ENCODE data around the gene VIT. TPM values are rescaled to one million over a fixed set of nuclear protein-coding genes. Genes with fewer than 3 reads are reported as not detected.
A peak's percentile ranks its signal among the peaks of the same experiment; 100 is the strongest.

The VIT gene
- total RNA-seq, 4 donors from 2014 or later: 1.2 to 5.0 (median 3.8) TPM

DNA sequence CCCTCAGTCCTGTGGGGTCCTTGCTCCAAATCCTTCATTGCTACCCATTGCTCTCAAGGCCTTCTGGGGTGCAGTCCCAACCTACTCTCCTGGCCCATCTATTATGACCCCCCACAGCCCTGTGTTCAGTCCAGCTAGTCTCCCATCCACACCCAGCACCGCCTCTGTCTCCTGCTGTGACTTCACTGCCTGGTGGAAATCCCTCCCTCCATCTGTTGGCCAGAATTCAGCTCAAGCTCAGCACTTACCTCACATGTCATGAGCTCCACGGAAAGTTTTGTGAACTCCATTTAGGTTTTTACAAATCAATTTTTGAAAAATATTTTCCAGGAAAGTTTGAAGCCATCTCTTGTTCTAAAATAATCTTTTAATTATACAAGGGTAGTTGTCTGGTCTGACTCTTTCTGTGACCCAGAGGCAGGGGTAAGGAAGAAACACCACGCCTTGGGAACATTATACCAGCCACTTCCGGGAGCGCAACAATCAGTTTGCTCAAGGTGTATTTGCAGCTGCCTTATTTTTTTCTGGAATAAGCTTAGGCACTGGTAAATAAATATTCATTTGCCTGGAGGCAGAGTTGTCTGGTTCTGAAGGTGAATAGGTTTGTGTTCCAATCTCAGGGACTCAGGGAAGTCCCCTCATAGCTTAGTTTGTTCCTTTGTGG is 110.8 kb downstream of the VIT start:
- no peaks in the 10 kb centered on the region for H3K36me3 ChIP-seq
- H3K4me3 ChIP-seq: peak overlapping the region in 1 of 4 donors; percentile 17
- peak overlapping the region in 1 of 4 donors; percentile 3 for H3K27ac ChIP-seq
- H3K27me3 ChIP-seq: no peaks in the 10 kb centered on the region
- no peaks in the 10 kb centered on the region for H3K4me1 ChIP-seq
- H3K9me3 ChIP-seq: no peaks in the 10 kb centered on the region
- no peak for TF ChIP-seq POLR2A (IDR thresholded peaks at IDR 0.05)
- TF ChIP-seq, protein P1, sequence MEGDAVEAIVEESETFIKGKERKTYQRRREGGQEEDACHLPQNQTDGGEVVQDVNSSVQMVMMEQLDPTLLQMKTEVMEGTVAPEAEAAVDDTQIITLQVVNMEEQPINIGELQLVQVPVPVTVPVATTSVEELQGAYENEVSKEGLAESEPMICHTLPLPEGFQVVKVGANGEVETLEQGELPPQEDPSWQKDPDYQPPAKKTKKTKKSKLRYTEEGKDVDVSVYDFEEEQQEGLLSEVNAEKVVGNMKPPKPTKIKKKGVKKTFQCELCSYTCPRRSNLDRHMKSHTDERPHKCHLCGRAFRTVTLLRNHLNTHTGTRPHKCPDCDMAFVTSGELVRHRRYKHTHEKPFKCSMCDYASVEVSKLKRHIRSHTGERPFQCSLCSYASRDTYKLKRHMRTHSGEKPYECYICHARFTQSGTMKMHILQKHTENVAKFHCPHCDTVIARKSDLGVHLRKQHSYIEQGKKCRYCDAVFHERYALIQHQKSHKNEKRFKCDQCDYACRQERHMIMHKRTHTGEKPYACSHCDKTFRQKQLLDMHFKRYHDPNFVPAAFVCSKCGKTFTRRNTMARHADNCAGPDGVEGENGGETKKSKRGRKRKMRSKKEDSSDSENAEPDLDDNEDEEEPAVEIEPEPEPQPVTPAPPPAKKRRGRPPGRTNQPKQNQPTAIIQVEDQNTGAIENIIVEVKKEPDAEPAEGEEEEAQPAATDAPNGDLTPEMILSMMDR (IDR thresholded peaks at IDR 0.05): no peak
- DNase-seq: no peak

- Histone ChIP-seq H3K9me3 (no peaks in the 10 kb centered on the region), H3K27ac (no peak overlapping the region), H3K4me3 (no peak overlapping the region), H3K36me3 (no peaks in the 10 kb centered on the region), H3K4me1 (no peaks in the 10 kb centered on the region), H3K27me3 (no peaks in the 10 kb centered on the region)
- no peak for DNase-seq
- TF ChIP-seq, protein P1 (IDR thresholded peaks at IDR 0.05): no peak
- TF ChIP-seq POLR2A (IDR thresholded peaks at IDR 0.05): no peak
Measured at GRCh38 chr2:36808386-36809068, 112.0 kb downstream of the VIT start.

DNA sequence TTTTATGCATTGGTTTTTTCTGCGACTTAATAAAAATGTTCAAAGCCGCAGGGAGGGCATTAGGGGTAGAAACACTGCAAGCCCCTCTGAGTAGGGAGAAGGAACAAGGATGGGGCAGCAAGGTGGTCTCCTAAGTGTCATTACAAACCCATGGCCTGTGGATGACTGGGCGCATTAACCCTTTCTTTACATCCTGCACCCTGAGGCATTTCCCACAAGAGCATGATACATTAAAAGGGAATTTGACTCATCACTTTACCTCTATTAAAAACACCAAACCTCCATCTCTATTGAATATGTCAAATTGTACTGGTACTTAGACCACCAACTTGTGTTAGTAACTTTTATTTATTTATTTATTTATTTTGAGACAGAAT is 112.5 kb downstream of the VIT start:
- Histone ChIP-seq H3K4me3 (no peak overlapping the region), H3K27me3 (no peaks in the 10 kb centered on the region), H3K4me1 (no peaks in the 10 kb centered on the region), H3K9me3 (no peaks in the 10 kb centered on the region), H3K36me3 (no peaks in the 10 kb centered on the region), H3K27ac (no peak overlapping the region)
- no peak for DNase-seq
- no peak for TF ChIP-seq POLR2A (IDR thresholded peaks at IDR 0.05)
- TF ChIP-seq, protein P1 (IDR thresholded peaks at IDR 0.05): no peak

DNA sequence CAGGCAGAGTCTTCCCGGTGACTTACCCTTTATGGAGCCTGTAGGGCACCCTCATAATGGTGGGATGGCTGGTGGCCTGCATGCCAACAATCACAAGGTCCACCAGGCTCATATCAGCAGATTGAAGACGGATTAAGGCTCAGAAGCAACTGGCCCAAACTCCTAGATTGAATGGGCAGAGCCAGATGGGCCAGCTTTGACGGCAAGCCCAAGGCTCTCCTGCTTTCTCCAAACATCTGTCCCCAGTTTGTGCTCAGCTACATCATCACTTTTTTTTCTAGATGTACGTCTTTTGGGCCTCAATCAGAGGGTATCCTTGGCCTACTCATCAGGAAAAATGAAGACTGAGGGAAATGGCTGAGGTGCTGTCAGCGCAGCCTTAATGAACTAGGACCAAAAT is 114.6 kb downstream of the VIT start:
- Histone ChIP-seq H3K27ac (no peak overlapping the region), H3K27me3 (no peaks in the 10 kb centered on the region), H3K4me3 (no peak overlapping the region), H3K9me3 (no peaks in the 10 kb centered on the region), H3K4me1 (no peaks in the 10 kb centered on the region), H3K36me3 (no peaks in the 10 kb centered on the region)
- TF ChIP-seq, protein P1 (IDR thresholded peaks at IDR 0.05): no peak
- no peak for TF ChIP-seq POLR2A (IDR thresholded peaks at IDR 0.05)
- no peak for DNase-seq

- no peaks in the 10 kb centered on the region for H3K36me3 ChIP-seq
- TF ChIP-seq POLR2A (IDR thresholded peaks at IDR 0.05): no peak
- TF ChIP-seq, protein P1 (IDR thresholded peaks at IDR 0.05): peak in 1 of 6 experiments; percentile 2
- no peak for DNase-seq
- no peaks in the 10 kb centered on the region for H3K27me3 ChIP-seq
- no peaks in the 10 kb centered on the region for H3K9me3 ChIP-seq
- no peak overlapping the region for H3K4me3 ChIP-seq
- no peak overlapping the region for H3K27ac ChIP-seq
- no peaks in the 10 kb centered on the region for H3K4me1 ChIP-seq
Measured at GRCh38 chr2:36812196-36812595, 115.7 kb downstream of the VIT start.

Measured in Peyer's patch (tissue), 4 donors.